Stimulated activated naive CD8-positive, alpha-beta T cell treated with anti-CD3 and anti-CD28 coated beads, Interleukin-15, amount 100 ng/mL, for 72 hours (primary cell): ENCODE data around the gene TBCB.
A peak's percentile ranks its signal among the peaks of the same experiment; 100 is the strongest.

Experiments
- ATAC-seq: fragments of 150-1000 bp; cut with Tn5 transposase; 2 replicates; pipeline ENCODE4 v1.10.0; 2021; ENCODE audit warnings: mild to moderate bottlenecking, moderate library complexity
- DNase-seq, 2 donors: peaks; one replicate each; pipeline ENCODE4 v3.0.0; 2021 to 2022
- H3K27ac Mint-ChIP-seq, 2 donors: one replicate each; pipeline ENCODE4 v1.8.0; 2022; ENCODE audit warnings: mild to moderate bottlenecking in 2 of 2, mixed read lengths in 2 of 2, moderate library complexity in 2 of 2
- H3K27me3 Mint-ChIP-seq: one replicate; pipeline ENCODE4 v1.8.0; 2022; ENCODE audit warnings: mixed read lengths
- H3K4me1 Mint-ChIP-seq: one replicate; pipeline ENCODE4 v1.8.0; 2022; ENCODE audit warnings: mild to moderate bottlenecking, mixed read lengths
- H3K4me3 Mint-ChIP-seq, 2 donors: one replicate each; pipeline ENCODE4 v1.8.0; 2022; ENCODE audit warnings: mild to moderate bottlenecking in 2 of 2, mixed read lengths in 2 of 2, moderate library complexity in 1 of 2
- H3K9me3 Mint-ChIP-seq, 2 donors: one replicate each; pipeline ENCODE4 v1.8.0; 2022; ENCODE audit warnings: mixed read lengths in 2 of 2

Gene TBCB

DNA sequence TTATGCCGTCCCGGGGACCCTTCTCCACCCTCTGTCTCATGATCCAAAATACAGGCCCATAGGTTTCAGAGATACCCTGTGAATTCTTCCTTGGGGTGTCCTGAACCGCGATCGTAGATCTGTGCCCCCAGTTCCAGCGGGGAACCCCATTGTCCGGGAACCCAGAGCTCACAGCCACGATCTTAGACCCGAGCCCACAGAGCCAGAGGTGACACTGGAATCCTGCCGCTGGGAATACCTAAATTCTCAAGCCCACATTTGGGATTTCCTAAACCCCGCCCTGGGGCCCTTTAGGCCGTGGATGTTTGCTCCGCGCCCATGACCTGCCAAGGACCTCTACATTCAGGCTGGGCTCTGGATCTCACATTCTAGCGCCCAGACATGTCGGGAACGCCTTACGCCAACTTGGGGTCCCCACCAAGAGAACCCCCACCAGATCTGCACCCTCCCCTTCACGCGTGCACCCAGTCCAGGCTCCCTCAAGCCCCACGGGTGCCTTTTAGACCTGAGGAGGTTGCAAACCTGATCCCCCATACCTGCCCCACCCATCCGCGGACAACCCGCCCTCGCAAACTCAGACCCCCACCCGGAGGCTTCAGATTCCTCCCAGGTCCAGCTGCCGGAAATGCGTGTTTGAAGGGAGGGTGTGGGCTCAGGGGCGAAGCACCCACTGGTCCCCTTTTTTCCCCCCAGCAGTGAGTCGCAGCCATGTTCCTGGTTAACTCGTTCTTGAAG lies 25.2 kb downstream of the TBCB start:
- H3K4me3 Mint-ChIP-seq, result peak overlapping the region; percentile 98
- H3K27ac Mint-ChIP-seq, result peak overlapping the region; percentile 95 to 96
- peaks cover 0 to 5% of the 10 kb centered on the region in 2 donors for H3K9me3 Mint-ChIP-seq
- H3K4me1 Mint-ChIP-seq, result peaks cover 37% of the 10 kb centered on the region
- peak; percentile 49 for ATAC-seq
- H3K27me3 Mint-ChIP-seq, result peaks cover 16% of the 10 kb centered on the region
- DNase-seq, result peak; percentile 57 to 64

GRCh38 chr19:36141039-36141927 lies 26.0 kb downstream of the TBCB start:
- H3K4me3 Mint-ChIP-seq, result peak overlapping the region; percentile 98
- H3K9me3 Mint-ChIP-seq, result peaks cover 0 to 5% of the 10 kb centered on the region in 2 donors
- peak; percentile 71 for ATAC-seq
- H3K27me3 Mint-ChIP-seq, result peaks cover 8% of the 10 kb centered on the region
- H3K4me1 Mint-ChIP-seq, result peaks cover 37% of the 10 kb centered on the region
- peak overlapping the region; percentile 69 to 79 for H3K27ac Mint-ChIP-seq
- peak; percentile 93 for DNase-seq

- DNase-seq (no peak), ATAC-seq (no peak)
- Mint-ChIP-seq H3K4me1 (peaks cover 29% of the 10 kb centered on the region), H3K9me3 (peaks cover 0 to 5% of the 10 kb centered on the region in 2 donors), H3K27me3 (no peaks in the 10 kb centered on the region), H3K27ac (peak overlapping the region in 1 of 2 donors; percentile 90), H3K4me3 (peak overlapping the region in 1 of 2 donors; percentile 60)
These were observed 26.8 kb downstream of the TBCB start for GRCh38 chr19:36142046-36142445.

- peak overlapping the region; percentile 88 to 90 for H3K27ac Mint-ChIP-seq
- DNase-seq, result no peak
- no peaks in the 10 kb centered on the region for H3K27me3 Mint-ChIP-seq
- H3K4me3 Mint-ChIP-seq, result peak overlapping the region in 1 of 2 donors; percentile 60
- ATAC-seq, result no peak
- H3K9me3 Mint-ChIP-seq, result peaks cover 0 to 5% of the 10 kb centered on the region in 2 donors
- peaks cover 28% of the 10 kb centered on the region for H3K4me1 Mint-ChIP-seq
These were observed 27.2 kb downstream of the TBCB start for GRCh38 chr19:36142496-36142895.

- H3K4me3 Mint-ChIP-seq, result no peak overlapping the region
- H3K9me3 Mint-ChIP-seq, result peaks cover 0 to 5% of the 10 kb centered on the region in 2 donors
- H3K4me1 Mint-ChIP-seq, result peaks cover 24% of the 10 kb centered on the region
- ATAC-seq (no peak), DNase-seq (no peak)
- H3K27me3 Mint-ChIP-seq, result no peaks in the 10 kb centered on the region
- H3K27ac Mint-ChIP-seq, result no peak overlapping the region
These were observed 29.4 kb downstream of the TBCB start for GRCh38 chr19:36144624-36145023.

- H3K4me1 Mint-ChIP-seq, result no peaks in the 10 kb centered on the region
- no peaks in the 10 kb centered on the region for H3K27me3 Mint-ChIP-seq
- H3K27ac Mint-ChIP-seq, result peak overlapping the region in 1 of 2 donors; percentile 77
- ATAC-seq (no peak), DNase-seq (no peak)
- H3K9me3 Mint-ChIP-seq, result no peaks in the 10 kb centered on the region
- H3K4me3 Mint-ChIP-seq, result no peak overlapping the region
These were observed 34.6 kb downstream of the TBCB start for GRCh38 chr19:36149673-36150406.

DNA sequence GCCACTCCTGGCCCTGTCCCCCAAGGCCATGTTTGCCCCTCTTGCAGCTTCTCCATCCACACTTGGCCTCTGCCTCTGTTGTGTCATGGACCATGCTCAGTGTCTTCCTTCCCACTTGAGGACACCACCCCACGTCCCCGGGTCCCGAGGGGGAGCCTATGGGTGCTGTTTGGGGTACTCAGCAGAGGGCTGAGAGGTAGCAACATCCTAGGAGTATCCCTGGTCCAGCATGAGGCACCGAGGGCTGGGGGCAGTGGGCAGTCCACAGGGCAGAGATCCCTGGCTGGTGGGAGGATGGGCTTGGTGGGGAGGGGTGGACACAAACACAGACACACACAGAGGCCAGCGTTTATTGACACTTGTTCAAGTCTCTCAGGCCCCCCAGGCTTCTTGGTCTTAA lies 35.3 kb downstream of the TBCB start:
- ATAC-seq (no peak), DNase-seq (no peak)
- Mint-ChIP-seq H3K4me3 (no peak overlapping the region), H3K4me1 (no peaks in the 10 kb centered on the region), H3K27ac (peak overlapping the region in 1 of 2 donors; percentile 67), H3K9me3 (no peaks in the 10 kb centered on the region), H3K27me3 (no peaks in the 10 kb centered on the region)

DNA sequence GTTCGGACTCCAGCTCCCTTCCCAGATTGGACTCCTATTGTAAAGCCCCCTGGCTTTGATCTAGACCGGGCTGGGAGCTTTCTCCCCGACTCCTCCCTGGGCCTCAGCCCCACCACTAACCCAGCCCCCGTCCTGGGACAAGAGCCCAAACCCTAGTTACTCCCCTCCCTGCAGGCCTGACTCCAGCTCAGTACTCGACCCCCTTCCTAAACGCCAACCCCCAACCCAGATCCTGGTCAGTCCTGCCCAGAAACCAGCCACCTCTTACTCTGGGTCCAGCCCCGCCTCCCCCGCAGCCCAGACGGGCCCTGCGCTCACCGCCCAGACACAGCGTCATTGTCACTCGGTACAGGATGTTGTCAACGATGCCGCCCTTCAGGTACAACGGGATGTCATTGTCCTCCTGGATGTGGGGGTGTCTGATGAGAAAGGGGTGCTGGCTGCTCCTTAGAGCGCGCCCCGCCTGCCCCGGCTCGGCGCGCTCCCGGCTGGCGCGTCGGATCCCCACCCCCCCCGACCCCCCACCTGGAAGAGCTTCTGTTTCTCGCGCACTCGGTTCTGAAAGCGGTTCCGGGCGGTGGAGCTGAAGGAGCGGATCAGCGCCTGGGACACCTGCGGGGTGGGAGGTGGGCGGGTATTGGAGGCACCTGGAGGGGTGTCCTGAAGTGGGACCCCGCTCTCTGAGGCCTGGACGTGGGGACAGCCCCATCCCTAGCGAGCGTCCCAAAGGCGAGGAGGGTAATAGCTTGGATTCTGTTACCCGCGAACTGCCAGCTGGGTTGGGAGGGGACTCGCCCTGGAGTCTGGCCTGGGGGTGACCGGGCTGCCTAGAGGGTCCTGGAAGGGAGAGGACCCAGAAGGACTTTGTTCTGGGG lies 36.1 kb downstream of the TBCB start:
- H3K4me3 Mint-ChIP-seq, result no peak overlapping the region
- ATAC-seq (peak; percentile 31), DNase-seq (no peak)
- H3K27ac Mint-ChIP-seq, result no peak overlapping the region
- H3K4me1 Mint-ChIP-seq, result no peaks in the 10 kb centered on the region
- no peaks in the 10 kb centered on the region for H3K27me3 Mint-ChIP-seq
- no peaks in the 10 kb centered on the region for H3K9me3 Mint-ChIP-seq

- ATAC-seq (no peak), DNase-seq (no peak)
- Mint-ChIP-seq H3K4me3 (no peak overlapping the region), H3K27ac (no peak overlapping the region), H3K4me1 (no peaks in the 10 kb centered on the region), H3K9me3 (no peaks in the 10 kb centered on the region), H3K27me3 (no peaks in the 10 kb centered on the region)
These were observed 36.7 kb downstream of the TBCB start for GRCh38 chr19:36152019-36152351.

DNA sequence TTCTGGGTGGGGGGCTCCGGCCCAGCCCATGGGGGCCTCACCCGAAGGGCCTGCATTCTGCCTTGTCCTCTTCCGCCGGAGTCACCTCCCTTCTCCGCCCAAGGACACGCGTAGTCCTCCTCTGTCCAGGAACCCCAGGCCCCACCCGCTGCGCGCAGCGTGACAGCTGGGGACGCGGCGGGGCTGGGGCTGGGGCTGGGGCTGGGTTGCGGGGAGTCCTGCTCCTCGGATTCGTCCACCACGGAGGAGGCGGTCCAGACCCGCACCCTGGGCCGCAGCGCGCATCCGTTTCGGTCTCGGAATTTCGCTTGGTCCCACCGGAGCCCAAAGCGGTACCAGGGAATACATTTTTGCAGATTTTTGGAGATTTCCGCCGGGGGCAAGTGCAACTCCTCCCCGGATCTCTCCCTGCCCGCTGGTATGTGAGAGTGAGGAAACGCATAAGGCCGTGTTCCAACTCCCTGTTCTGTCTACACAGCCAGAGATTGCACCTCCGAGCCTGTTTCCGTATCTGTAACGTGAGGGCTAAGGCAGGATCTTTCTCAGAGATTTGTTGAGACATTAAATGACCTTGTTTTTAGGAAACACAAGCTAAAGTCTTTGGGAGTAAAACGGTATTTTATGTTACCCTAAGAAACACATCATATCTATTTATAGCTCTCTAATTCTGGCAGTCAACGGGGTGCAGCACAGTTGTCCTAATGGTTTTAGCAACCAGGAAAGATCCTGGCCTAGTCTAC lies 37.3 kb downstream of the TBCB start, which contains the start of gene COX7A1:
COX7A1 (minus strand) TSS at position 96 of the 740 bp plus-strand sequence; CDS start at position 56, 40 bp downstream.
- Mint-ChIP-seq H3K9me3 (no peaks in the 10 kb centered on the region), H3K27me3 (no peaks in the 10 kb centered on the region), H3K4me1 (no peaks in the 10 kb centered on the region), H3K4me3 (no peak within 1 kb of the TSS), H3K27ac (no peak within 1 kb of the TSS)
- DNase-seq (no peak), ATAC-seq (no peak)

DNA sequence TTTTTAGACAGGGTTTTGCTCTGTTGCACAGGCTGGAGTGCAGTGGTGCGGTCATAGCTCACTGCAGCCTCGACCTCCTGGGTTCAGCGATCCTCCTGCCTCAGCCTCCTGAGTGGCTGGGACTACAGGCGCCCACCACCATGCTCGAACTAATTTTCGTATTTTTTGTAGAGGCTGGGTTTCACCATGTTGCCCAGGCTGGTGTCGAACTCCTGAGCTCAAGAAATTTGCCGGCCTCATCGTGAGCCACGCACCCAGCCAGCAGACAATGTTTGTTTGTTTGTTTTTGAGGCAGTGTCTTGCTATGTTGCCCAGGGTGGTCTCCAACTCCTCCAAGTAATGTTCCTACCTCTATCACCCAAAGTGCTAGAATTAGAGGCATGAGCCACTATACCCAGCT lies 37.9 kb downstream of the TBCB start:
- H3K4me1 Mint-ChIP-seq, result no peaks in the 10 kb centered on the region
- no peak overlapping the region for H3K4me3 Mint-ChIP-seq
- no peaks in the 10 kb centered on the region for H3K9me3 Mint-ChIP-seq
- no peak overlapping the region for H3K27ac Mint-ChIP-seq
- ATAC-seq (no peak), DNase-seq (no peak)
- H3K27me3 Mint-ChIP-seq, result no peaks in the 10 kb centered on the region

- Mint-ChIP-seq H3K4me3 (no peak overlapping the region), H3K27me3 (no peaks in the 10 kb centered on the region), H3K4me1 (no peaks in the 10 kb centered on the region), H3K27ac (no peak overlapping the region), H3K9me3 (no peaks in the 10 kb centered on the region)
- ATAC-seq (no peak), DNase-seq (no peak)
These were observed 45.7 kb downstream of the TBCB start for GRCh38 chr19:36160821-36161596.

- Mint-ChIP-seq H3K4me1 (no peaks in the 10 kb centered on the region), H3K9me3 (no peaks in the 10 kb centered on the region), H3K4me3 (no peak overlapping the region), H3K27ac (no peak overlapping the region), H3K27me3 (no peaks in the 10 kb centered on the region)
- DNase-seq (no peak), ATAC-seq (no peak)
These were observed 48.5 kb downstream of the TBCB start for GRCh38 chr19:36163813-36164212.
